ENCODE measurements around the gene KRTAP20-1. TPM values are rescaled to one million over a fixed set of nuclear protein-coding genes. Genes with fewer than 3 reads are reported as not detected.

Gene KRTAP20-1
- not detected for total RNA-seq

GRCh38 chr21:30616125-30616524, at the start of gene KRTAP20-1:
KRTAP20-1 (plus strand) TSS chr21:30616425; CDS start chr21:30616455, 30 bp downstream.
- no peak for DNase-seq
- ChIA-PET CTCF (no interaction called here), POLR2A (no interaction called here)
- H3K27ac Mint-ChIP-seq, result no peak within 1 kb of the TSS
- H3K27me3 Mint-ChIP-seq, result no peaks in the 10 kb centered on the region
- peaks cover 1% of the 10 kb centered on the region for H3K9me3 Mint-ChIP-seq
- no peaks in the 10 kb centered on the region for H3K36me3 Mint-ChIP-seq (ENCODE audit: low read depth)
- no peaks in the 10 kb centered on the region for H3K4me1 Mint-ChIP-seq
- no peak within 1 kb of the TSS for H3K4me3 Mint-ChIP-seq

GRCh38 chr21:30567617-30568016, 48.6 kb upstream of the KRTAP20-1 start:
- H3K36me3 Mint-ChIP-seq (ENCODE audit: low read depth), result no peaks in the 10 kb centered on the region
- no peak for DNase-seq
- no peak overlapping the region for H3K4me3 Mint-ChIP-seq
- H3K4me1 Mint-ChIP-seq, result no peaks in the 10 kb centered on the region
- H3K9me3 Mint-ChIP-seq, result no peaks in the 10 kb centered on the region
- CTCF ChIA-PET, result no interaction called here
- no peaks in the 10 kb centered on the region for H3K27me3 Mint-ChIP-seq
- POLR2A ChIA-PET, result no interaction called here
- no peak overlapping the region for H3K27ac Mint-ChIP-seq

GRCh38 chr21:30577766-30578165, 38.5 kb upstream of the KRTAP20-1 start:
- CTCF ChIA-PET, result no interaction called here
- Mint-ChIP-seq H3K36me3 (ENCODE audit: low read depth) (no peaks in the 10 kb centered on the region), H3K4me3 (no peak overlapping the region), H3K9me3 (no peaks in the 10 kb centered on the region), H3K27me3 (no peaks in the 10 kb centered on the region), H3K27ac (no peak overlapping the region), H3K4me1 (no peaks in the 10 kb centered on the region)
- DNase-seq, result no peak
- POLR2A ChIA-PET, result no interaction called here

- CTCF ChIA-PET, result no interaction called here
- Mint-ChIP-seq H3K9me3 (no peaks in the 10 kb centered on the region), H3K36me3 (ENCODE audit: low read depth) (no peaks in the 10 kb centered on the region)
These were observed 36.9 kb upstream of the KRTAP20-1 start for GRCh38 chr21:30579346-30579745.

GRCh38 chr21:30580132-30580531, 36.1 kb upstream of the KRTAP20-1 start:
- ChIA-PET POLR2A (no interaction called here), CTCF (no interaction called here)
- no peaks in the 10 kb centered on the region for H3K36me3 Mint-ChIP-seq (ENCODE audit: low read depth)
- no peak overlapping the region for H3K4me3 Mint-ChIP-seq
- H3K4me1 Mint-ChIP-seq, result no peaks in the 10 kb centered on the region
- no peaks in the 10 kb centered on the region for H3K9me3 Mint-ChIP-seq
- no peak overlapping the region for H3K27ac Mint-ChIP-seq
- DNase-seq, result no peak
- no peaks in the 10 kb centered on the region for H3K27me3 Mint-ChIP-seq

More at GRCh38 chr21:30579346-30579745, 36.9 kb upstream of the KRTAP20-1 start:
- no peaks in the 10 kb centered on the region for H3K27me3 Mint-ChIP-seq
- DNase-seq, result no peak
- H3K4me3 Mint-ChIP-seq, result no peak overlapping the region
- H3K4me1 Mint-ChIP-seq, result no peaks in the 10 kb centered on the region
- H3K27ac Mint-ChIP-seq, result no peak overlapping the region
- POLR2A ChIA-PET, result no interaction called here

GRCh38 chr21:30582870-30583269, 33.4 kb upstream of the KRTAP20-1 start:
- Mint-ChIP-seq H3K27me3 (no peaks in the 10 kb centered on the region), H3K27ac (no peak overlapping the region), H3K4me3 (no peak overlapping the region), H3K36me3 (ENCODE audit: low read depth) (no peaks in the 10 kb centered on the region), H3K9me3 (no peaks in the 10 kb centered on the region), H3K4me1 (no peaks in the 10 kb centered on the region)
- ChIA-PET POLR2A (no interaction called here), CTCF (no interaction called here)
- no peak for DNase-seq

GRCh38 chr21:30590297-30590696, 25.9 kb upstream of the KRTAP20-1 start, which contains the start of gene KRTAP22-2:
KRTAP22-2 (minus strand) TSS chr21:30590397.
- Mint-ChIP-seq H3K4me3 (no peak within 1 kb of the TSS), H3K9me3 (peaks cover 7% of the 10 kb centered on the region), H3K27me3 (no peaks in the 10 kb centered on the region), H3K4me1 (no peaks in the 10 kb centered on the region), H3K36me3 (ENCODE audit: low read depth) (no peaks in the 10 kb centered on the region), H3K27ac (no peak within 1 kb of the TSS)
- DNase-seq, result no peak
- ChIA-PET POLR2A (no interaction called here), CTCF (no interaction called here)

GRCh38 chr21:30592140-30592539, 24.1 kb upstream of the KRTAP20-1 start, which contains the start of gene KRTAP6-3:
KRTAP6-3 (plus strand) TSS chr21:30592440; CDS start chr21:30592446, 6 bp downstream.
- H3K9me3 Mint-ChIP-seq, result peaks cover 7% of the 10 kb centered on the region
- H3K4me1 Mint-ChIP-seq, result no peaks in the 10 kb centered on the region
- CTCF ChIA-PET, result no interaction called here

GRCh38 chr21:30598802-30599201, 17.4 kb upstream of the KRTAP20-1 start, which contains the start of gene KRTAP6-2:
KRTAP6-2 (minus strand) TSS chr21:30598902; CDS start chr21:30598874, 28 bp downstream.
- no peaks in the 10 kb centered on the region for H3K36me3 Mint-ChIP-seq (ENCODE audit: low read depth)
- no peak for DNase-seq
- H3K4me1 Mint-ChIP-seq, result no peaks in the 10 kb centered on the region
- peaks cover 12% of the 10 kb centered on the region for H3K9me3 Mint-ChIP-seq
- no peaks in the 10 kb centered on the region for H3K27me3 Mint-ChIP-seq
- H3K4me3 Mint-ChIP-seq, result no peak within 1 kb of the TSS
- ChIA-PET POLR2A (no interaction called here), CTCF (no interaction called here)
- no peak within 1 kb of the TSS for H3K27ac Mint-ChIP-seq

More at GRCh38 chr21:30592140-30592539, 24.1 kb upstream of the KRTAP20-1 start, which contains the start of gene KRTAP6-3:
- Mint-ChIP-seq H3K27me3 (no peaks in the 10 kb centered on the region), H3K36me3 (ENCODE audit: low read depth) (no peaks in the 10 kb centered on the region), H3K4me3 (no peak within 1 kb of the TSS), H3K27ac (no peak within 1 kb of the TSS)
- POLR2A ChIA-PET, result no interaction called here
- DNase-seq, result no peak

- Mint-ChIP-seq H3K36me3 (ENCODE audit: low read depth) (no peaks in the 10 kb centered on the region), H3K4me3 (no peak within 1 kb of the TSS), H3K27me3 (no peaks in the 10 kb centered on the region), H3K27ac (no peak within 1 kb of the TSS), H3K4me1 (no peaks in the 10 kb centered on the region), H3K9me3 (peaks cover 9% of the 10 kb centered on the region)
- CTCF ChIA-PET, result no interaction called here
- DNase-seq, result no peak
- POLR2A ChIA-PET, result no interaction called here
These were observed 15.4 kb upstream of the KRTAP20-1 start, which contains the start of gene KRTAP22-1 for GRCh38 chr21:30600787-30601186. KRTAP22-1 (plus strand) TSS chr21:30601087.

- no peak overlapping the region for H3K4me3 Mint-ChIP-seq
- peaks cover 9% of the 10 kb centered on the region for H3K9me3 Mint-ChIP-seq
- H3K27ac Mint-ChIP-seq, result no peak overlapping the region
- CTCF ChIA-PET, result interaction anchor here (1.3 kb wide), 1 partner anchor 257 kb away, joined by 3 read pairs; no protein-coding TSS in a partner anchor
- no peaks in the 10 kb centered on the region for H3K27me3 Mint-ChIP-seq
- H3K4me1 Mint-ChIP-seq, result no peaks in the 10 kb centered on the region
- POLR2A ChIA-PET, result no interaction called here
- DNase-seq, result no peak
- no peaks in the 10 kb centered on the region for H3K36me3 Mint-ChIP-seq (ENCODE audit: low read depth)
These were observed 10.3 kb upstream of the KRTAP20-1 start for GRCh38 chr21:30605968-30606367.

- POLR2A ChIA-PET, result no interaction called here
- CTCF ChIA-PET, result no interaction called here
- H3K27me3 Mint-ChIP-seq, result no peaks in the 10 kb centered on the region
- H3K9me3 Mint-ChIP-seq, result peaks cover 1% of the 10 kb centered on the region
- H3K4me1 Mint-ChIP-seq, result no peaks in the 10 kb centered on the region
- no peak overlapping the region for H3K27ac Mint-ChIP-seq
- no peak for DNase-seq
- no peak overlapping the region for H3K4me3 Mint-ChIP-seq
- no peaks in the 10 kb centered on the region for H3K36me3 Mint-ChIP-seq (ENCODE audit: low read depth)
These were observed 4.1 kb upstream of the KRTAP20-1 start for GRCh38 chr21:30612132-30612531.

GRCh38 chr21:30613836-30614235, 2.4 kb upstream of the KRTAP20-1 start, which contains the start of gene KRTAP6-1:
KRTAP6-1 (minus strand) TSS chr21:30613930; CDS start chr21:30613904, 26 bp downstream.
- H3K9me3 Mint-ChIP-seq, result peaks cover 1% of the 10 kb centered on the region
- POLR2A ChIA-PET, result no interaction called here
- H3K27ac Mint-ChIP-seq, result no peak within 1 kb of the TSS
- no peaks in the 10 kb centered on the region for H3K4me1 Mint-ChIP-seq
- no peaks in the 10 kb centered on the region for H3K36me3 Mint-ChIP-seq (ENCODE audit: low read depth)
- H3K4me3 Mint-ChIP-seq, result no peak within 1 kb of the TSS
- CTCF ChIA-PET, result no interaction called here
- H3K27me3 Mint-ChIP-seq, result no peaks in the 10 kb centered on the region
- no peak for DNase-seq

GRCh38 chr21:30615199-30615598, 1.0 kb upstream of the KRTAP20-1 start:
- Mint-ChIP-seq H3K27ac (no peak overlapping the region), H3K4me1 (no peaks in the 10 kb centered on the region), H3K36me3 (ENCODE audit: low read depth) (no peaks in the 10 kb centered on the region), H3K4me3 (no peak overlapping the region), H3K27me3 (no peaks in the 10 kb centered on the region), H3K9me3 (peaks cover 1% of the 10 kb centered on the region)
- POLR2A ChIA-PET, result no interaction called here
- DNase-seq, result no peak
- CTCF ChIA-PET, result no interaction called here
